Measurements from ENCODE around the gene GDI1.
A peak's percentile ranks its signal among the peaks of the same experiment; 100 is the strongest.

GDI1 gene

GRCh38 chrX:154408659-154409221 lies 28.2 kb upstream of the GDI1 start:
- FAIRE-seq (no peak), DNase-seq (ENCODE audit: insufficient read length, low spot score) (no peak)

DNA sequence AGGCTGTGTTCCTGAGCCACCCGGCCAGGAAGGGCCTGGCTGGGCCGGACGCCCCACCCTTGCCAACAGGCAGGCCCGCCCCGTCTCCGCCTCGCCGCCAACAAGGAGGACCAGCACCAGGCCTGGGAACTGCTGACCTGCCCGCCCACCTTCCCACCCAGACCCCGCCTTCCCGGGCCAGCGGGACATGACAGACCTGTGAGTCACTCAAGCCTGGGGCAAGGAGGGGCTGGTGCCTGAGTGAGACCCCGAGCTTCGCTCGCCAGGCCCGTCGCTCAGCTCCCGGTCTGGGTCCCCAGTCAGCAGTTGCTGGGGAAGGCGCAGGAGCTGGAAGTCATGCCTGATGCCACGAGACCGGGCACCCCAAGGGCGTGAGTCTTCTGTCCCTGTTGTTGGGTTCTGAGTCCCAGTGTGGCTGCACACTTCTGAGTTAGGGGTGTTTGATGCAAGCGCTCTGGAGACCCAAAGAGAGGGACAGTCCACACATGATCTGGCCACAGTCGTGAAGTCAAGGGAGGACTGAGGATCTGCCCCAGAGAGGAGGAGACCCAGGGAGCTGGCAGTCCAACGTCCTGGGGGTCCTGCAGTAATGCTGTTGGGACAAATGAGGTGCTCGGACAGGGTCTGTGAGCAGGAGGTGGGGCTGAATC lies 27.6 kb upstream of the GDI1 start, which contains the start of gene DNASE1L1:
Gene DNASE1L1, minus strand, starts transcription at position 33 of the 650 bp plus-strand sequence. CDS start 3,686 bp downstream, outside the sequence.
- peak; percentile 59 for FAIRE-seq
- DNase-seq (ENCODE audit: insufficient read length, low spot score): peak; percentile 76

GRCh38 chrX:154411981-154412340 lies 25.0 kb upstream of the GDI1 start:
- FAIRE-seq (no peak), DNase-seq (ENCODE audit: insufficient read length, low spot score) (peak; percentile 45)

DNA sequence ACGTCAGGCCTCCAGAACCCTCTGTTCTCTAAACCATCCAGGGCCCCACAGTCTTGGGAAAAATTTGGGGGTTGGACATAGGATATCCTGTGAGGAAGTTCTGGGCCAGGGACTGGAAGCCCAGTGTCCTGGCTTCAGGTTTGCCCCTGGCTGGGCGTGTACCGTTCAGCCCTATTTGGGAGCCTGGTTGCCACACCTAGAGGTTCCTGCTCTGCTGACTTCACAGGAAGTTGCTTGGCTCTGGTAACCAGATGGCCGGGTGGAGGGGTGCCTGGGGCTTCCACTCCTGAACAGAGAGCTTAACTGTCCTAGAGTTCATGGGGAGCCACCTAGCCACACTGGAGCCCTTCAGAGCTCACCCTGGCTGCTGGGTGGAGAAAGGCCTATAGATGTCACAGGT lies 24.5 kb upstream of the GDI1 start:
- no peak for DNase-seq (ENCODE audit: insufficient read length, low spot score)
- FAIRE-seq: no peak

GRCh38 chrX:154413142-154413541 lies 23.8 kb upstream of the GDI1 start:
- FAIRE-seq (no peak), DNase-seq (ENCODE audit: insufficient read length, low spot score) (no peak)

DNA sequence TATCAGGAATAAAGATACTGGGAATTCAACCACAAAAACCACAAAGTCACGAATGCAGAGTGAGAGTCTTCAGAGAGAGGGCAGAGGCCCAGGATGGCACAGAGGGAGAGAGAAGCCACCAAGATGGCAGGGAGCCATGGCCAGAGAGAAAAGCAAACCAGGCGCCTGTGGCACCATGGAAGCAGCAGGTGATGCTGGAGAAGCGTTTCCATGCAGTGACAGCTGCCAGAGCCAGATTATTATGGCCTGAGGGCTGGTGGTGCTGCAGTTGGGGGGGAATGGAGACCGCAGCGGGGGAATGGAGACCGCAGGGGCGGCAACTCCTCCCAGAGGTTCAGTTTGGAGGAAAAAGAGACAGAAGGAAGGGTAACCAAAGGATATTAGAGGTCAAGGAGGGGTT lies 19.8 kb upstream of the GDI1 start:
- DNase-seq (ENCODE audit: insufficient read length, low spot score) (no peak), FAIRE-seq (no peak)

- FAIRE-seq: no peak
Observed at GRCh38 chrX:154419189-154419588, 17.8 kb upstream of the GDI1 start.

DNA sequence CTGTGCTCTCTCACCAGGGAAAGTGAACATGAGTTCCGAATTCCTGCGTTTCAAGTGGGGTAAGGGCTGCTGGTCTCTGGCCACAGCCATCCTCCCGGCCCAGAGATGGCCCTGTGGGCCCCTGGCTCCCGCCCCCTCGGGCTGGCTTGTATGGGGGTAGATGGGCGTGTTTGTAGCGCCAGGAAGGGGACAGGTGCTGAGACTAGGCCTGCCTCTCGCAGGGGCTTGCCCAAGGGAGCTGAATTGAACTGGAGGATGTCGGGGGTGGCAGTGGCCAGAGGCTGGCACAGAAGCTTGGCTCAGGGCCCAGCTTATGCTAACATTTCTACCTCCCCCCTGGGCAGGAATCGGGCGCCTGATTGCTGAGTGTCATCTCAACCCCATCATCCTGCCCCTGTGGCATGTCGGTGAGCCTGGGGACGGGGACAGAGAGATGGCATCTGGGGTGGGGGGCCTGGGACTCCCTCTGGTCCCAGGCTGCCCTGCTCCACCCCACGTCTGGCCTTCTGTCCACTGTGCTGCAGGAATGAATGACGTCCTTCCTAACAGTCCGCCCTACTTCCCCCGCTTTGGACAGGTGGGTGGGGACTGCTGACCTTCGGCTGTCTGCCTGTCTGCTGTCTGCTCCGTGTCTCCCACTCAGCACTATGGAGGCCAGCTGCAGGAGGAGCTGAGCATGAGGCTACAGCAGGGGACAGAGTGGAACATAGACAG lies 17.1 kb upstream of the GDI1 start:
- FAIRE-seq: no peak

More at GRCh38 chrX:154419189-154419588, 17.8 kb upstream of the GDI1 start:
- DNase-seq (ENCODE audit: insufficient read length, low spot score): no peak

DNA sequence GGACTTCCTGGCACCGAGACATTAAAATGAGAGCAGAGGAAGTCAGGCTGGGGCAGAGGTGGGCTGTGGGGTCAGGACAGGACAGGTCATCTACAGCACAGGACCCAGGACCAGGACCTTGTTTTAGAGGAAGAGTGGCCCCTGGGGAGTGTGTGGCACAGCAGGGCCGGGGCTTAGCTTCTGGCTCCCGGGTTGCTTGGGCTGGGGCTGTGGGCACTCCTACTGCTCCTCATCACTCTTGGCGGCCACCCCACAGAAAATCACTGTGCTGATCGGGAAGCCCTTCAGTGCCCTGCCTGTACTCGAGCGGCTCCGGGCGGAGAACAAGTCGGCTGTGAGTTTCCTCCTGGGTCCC lies 16.6 kb upstream of the GDI1 start:
- DNase-seq (ENCODE audit: insufficient read length, low spot score): no peak
- FAIRE-seq: no peak

More for the DNA sequence above, 17.1 kb upstream of the GDI1 start:
- DNase-seq (ENCODE audit: insufficient read length, low spot score): no peak

DNA sequence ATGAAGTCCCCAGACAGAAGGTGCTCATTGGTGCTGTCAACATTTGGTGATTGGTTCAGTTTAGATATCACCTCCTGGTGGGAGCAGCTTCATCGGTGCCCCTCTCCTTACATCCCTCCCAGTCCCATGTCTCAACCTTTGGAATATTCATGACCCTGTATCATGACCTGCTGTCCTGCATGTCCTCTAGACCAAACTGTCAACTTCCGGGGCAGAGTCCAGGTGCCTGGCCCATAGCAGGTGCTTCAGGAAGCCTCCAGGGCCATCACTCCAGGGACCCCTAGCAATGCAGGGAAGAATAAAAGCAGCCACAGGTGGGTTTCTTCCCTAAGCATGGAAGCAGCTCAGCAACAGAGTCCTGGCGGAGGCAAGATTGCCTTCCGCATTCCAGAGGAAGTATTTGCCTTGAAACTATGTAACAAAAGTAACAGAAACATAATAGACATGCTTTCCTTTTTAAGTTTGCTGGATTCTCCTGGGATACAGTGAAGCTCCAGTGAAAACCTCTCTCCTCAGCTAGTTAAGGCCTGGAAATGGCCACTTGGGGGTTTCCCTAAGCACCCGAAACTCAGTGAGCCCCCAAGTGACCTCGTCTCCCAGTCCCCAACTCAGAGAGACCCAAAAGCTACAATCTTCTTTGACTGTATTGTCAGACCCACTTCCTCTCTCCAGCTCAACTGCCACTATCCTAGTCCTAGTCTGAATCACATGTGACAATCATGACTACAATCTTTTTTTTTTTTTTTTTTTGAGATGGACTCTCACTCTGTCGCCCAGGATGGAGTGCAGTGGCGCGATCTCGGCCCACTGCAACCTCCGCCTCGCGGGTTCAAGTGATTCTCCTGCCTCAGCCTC lies 9.8 kb upstream of the GDI1 start:
- DNase-seq (ENCODE audit: insufficient read length, low spot score) (no peak), FAIRE-seq (no peak)

DNA sequence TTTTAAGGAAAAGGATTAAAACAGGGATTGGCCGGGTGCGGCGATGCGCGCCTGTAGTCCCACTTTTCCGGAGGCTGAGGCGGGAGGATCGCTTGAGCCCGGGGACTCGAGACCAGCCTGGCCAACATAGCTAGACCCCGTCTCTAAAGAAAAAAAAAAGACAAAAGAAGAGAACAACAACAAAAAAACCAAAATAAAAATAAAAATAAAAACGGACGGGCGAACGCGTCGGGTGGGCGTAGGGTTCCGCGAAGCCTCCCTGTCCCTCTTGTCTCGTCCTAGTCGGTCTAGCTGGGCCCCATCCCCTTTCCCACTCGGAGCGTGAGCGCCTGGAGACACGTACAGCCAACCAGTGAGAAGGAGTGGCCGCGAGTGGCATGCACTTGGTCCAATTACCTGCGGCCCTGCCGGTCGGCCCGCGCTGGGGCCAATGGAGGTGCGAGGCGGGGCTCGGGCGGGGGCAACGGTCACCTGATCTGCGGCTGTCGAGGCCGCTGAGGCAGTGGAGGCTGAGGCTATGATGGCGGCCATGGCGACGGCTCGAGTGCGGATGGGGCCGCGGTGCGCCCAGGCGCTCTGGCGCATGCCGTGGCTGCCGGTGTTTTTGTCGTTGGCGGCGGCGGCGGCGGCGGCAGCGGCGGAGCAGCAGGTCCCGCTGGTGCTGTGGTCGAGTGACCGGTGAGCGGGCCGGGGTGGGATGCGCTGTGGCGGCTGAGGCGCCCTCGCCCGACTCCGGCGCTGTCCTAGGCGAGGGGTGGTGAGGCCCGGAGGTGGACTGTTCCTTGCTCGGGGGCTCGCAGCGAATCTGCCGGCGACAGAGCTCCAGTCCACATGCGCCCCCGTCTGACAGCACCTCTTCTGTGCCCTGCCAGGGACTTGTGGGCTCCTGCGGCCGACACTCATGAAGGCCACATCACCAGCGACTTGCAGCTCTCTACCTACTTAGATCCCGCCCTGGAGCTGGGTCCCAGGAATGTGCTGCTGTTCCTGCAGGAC lies 8.5 kb upstream of the GDI1 start, which contains the start of gene ATP6AP1:
Gene ATP6AP1, plus strand, starts transcription at position 502 of the 996 bp plus-strand sequence. Its CDS starts 16 bp downstream, at position 518.
- DNase-seq (ENCODE audit: insufficient read length, low spot score) (peak; percentile 90), FAIRE-seq (peak; percentile 86)

DNA sequence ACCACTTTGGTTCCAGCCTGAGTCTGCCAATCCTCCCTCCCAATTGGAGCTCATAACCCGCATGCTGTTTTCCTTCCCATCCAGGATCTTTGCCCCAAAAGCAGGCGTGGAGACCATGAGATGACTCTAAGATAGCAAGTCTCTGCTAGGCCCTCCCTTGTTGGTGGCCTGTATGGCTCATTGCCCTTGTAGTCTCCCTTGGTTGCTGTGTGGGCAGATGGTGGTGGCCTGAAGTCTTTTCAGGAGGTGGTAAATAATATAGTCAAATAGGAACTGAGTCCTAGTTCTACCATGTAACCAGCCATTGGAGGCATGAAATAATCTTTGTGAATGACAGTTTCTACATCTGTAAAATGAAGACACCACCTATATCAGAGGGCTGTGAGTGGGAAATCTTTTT lies 7.2 kb upstream of the GDI1 start:
- FAIRE-seq (no peak), DNase-seq (ENCODE audit: insufficient read length, low spot score) (no peak)

DNA sequence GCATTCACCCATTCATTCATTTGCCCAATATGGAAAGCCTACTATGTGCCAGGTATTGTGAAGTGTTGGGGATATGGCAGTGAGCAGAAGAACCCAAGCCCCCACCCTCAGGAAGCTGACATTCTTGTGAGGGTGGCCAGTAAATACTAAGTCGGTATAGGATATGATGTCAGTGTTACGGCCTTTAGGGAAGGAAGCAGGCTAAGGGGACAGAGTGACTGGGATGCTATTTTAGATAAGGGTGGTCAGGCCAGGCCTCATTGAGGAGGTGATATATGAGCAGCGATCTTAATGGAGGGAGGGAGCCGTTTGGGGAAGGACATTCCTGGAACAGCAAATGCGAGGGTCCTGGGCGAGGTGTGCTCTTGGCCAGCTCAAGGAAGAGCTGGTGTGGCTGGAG lies 6.5 kb upstream of the GDI1 start:
- DNase-seq (ENCODE audit: insufficient read length, low spot score) (no peak), FAIRE-seq (no peak)

DNA sequence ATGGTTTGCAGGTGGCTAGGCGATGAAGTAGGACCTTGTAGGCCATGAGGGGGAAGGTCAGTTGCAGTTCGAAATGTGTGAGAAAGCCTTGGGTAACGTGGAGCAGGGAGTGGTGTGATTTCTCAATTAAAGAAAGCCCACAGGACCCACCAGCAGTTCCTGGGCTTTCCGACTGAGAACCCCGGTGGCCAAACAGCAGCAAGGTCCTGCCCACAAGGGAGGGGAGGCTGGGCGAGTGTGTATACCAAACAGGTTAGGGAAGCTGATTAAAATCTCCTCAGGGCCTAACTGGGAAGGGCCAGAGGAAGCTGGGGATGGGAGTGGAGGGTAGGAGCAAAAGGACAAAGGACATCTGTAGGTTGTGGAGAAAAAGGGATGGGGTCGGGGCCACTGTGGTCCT lies 6.0 kb upstream of the GDI1 start:
- DNase-seq (ENCODE audit: insufficient read length, low spot score) (no peak), FAIRE-seq (no peak)

- no peak for FAIRE-seq
- DNase-seq (ENCODE audit: insufficient read length, low spot score): no peak
Observed at GRCh38 chrX:154431341-154431740, 5.6 kb upstream of the GDI1 start.

GRCh38 chrX:154432210-154432609 lies 4.7 kb upstream of the GDI1 start:
- FAIRE-seq: no peak
- no peak for DNase-seq (ENCODE audit: insufficient read length, low spot score)

- FAIRE-seq: no peak
- DNase-seq (ENCODE audit: insufficient read length, low spot score): no peak
Observed at GRCh38 chrX:154433605-154434004, 3.3 kb upstream of the GDI1 start.

- DNase-seq (ENCODE audit: insufficient read length, low spot score) (no peak), FAIRE-seq (no peak)
Observed at GRCh38 chrX:154434394-154435168, 2.4 kb upstream of the GDI1 start.

DNA sequence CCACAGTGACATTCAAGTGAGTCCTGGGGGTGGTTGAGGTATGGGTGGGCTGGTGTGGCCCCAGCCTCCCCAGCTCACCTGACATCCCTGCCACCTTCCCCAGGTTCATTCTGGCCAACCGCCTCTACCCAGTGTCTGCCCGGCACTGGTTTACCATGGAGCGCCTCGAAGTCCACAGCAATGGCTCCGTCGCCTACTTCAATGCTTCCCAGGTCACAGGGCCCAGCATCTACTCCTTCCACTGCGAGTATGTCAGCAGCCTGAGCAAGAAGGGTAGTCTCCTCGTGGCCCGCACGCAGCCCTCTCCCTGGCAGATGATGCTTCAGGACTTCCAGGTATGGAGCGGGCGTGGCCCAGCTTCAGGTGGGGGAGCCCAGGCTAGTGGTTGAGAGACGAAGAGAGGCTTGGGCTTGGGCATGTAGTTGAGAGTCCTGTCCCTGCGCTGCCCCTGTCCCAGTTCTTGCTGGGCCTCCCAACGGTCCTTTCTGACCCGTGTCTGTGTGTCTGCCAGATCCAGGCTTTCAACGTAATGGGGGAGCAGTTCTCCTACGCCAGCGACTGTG lies 1.7 kb upstream of the GDI1 start:
- no peak for DNase-seq (ENCODE audit: insufficient read length, low spot score)
- no peak for FAIRE-seq
